ENCODE results near the gene SULT4A1.

Gene SULT4A1

DNA sequence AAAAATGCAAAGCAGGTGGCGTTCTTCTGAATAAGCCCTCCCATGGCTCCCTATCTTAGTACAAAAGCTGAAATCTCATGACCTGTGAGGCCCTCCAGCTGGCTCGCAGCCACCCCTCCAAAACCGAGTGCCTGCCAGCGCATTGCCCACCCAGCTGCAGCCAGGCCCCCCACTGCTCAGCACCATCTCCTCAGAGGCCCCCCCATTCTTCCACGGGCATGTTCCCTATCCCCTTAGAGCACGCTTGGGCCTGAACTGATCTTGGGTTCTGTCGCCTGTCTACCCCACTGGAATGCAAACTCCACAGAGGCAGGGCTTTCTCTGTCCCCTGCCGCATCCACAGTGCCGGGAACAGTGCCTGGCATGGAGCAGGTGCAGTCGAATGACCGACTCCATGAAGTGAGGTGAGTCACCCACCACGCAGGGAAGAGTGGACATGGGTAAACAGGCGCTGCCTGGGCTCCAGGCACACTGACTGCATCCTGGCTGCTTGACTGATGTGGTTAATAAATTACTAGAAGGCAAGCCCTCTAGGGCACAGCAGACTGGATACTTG is 38.9 kb downstream of the SULT4A1 start:
- H3K27ac ChIP-seq, result no peak overlapping the region

DNA sequence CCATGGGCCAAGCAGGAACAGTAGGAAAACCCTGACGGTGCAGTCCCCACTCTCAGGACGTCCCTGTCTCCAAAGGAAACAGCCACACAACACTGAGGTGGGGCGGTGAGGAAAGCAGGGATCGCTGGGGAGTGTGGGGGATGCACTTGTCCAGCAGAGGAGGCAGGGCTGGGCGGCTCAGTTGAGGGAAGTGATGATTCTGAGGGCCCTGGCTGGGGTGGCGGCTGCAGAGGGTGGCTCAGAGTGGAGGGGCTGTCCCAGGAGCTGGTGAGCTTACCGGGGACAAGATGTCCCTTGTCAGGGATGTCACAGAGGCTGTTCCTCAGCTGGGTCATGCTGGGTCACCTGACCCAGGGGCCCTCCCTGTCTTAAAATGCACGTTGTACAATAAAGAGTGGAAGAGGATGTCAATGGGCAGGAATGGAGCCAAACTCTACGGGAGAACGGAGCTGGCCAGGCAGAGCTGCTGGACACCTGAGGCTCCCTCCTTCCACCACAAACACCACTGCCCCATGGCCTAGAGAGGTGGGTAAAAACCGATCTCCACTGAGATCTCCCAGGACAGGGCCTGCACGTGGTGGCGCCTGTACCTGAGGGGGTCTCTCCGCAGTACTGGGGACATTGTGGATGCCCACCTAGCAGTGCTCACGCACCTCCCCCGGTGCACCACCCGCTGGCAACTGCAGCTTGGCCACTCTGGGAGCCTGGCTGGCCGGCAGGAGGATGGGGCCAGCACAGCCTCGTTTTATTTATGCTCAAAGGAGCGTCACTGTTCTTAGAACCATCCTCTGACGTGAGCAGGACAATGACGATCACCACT is 40.5 kb downstream of the SULT4A1 start:
- TF ChIP-seq, protein P1, sequence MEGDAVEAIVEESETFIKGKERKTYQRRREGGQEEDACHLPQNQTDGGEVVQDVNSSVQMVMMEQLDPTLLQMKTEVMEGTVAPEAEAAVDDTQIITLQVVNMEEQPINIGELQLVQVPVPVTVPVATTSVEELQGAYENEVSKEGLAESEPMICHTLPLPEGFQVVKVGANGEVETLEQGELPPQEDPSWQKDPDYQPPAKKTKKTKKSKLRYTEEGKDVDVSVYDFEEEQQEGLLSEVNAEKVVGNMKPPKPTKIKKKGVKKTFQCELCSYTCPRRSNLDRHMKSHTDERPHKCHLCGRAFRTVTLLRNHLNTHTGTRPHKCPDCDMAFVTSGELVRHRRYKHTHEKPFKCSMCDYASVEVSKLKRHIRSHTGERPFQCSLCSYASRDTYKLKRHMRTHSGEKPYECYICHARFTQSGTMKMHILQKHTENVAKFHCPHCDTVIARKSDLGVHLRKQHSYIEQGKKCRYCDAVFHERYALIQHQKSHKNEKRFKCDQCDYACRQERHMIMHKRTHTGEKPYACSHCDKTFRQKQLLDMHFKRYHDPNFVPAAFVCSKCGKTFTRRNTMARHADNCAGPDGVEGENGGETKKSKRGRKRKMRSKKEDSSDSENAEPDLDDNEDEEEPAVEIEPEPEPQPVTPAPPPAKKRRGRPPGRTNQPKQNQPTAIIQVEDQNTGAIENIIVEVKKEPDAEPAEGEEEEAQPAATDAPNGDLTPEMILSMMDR (conservative IDR thresholded peaks at IDR 0.05; ENCODE audit: low read depth), result no peak
- ChIA-PET POLR2A (ENCODE audit: low non-redundant PET) (no interaction called here), CTCF (no interaction called here)
- DNase-seq (ENCODE audit: low spot score), result no peak
- H3K27ac ChIP-seq, result no peak overlapping the region

More for the DNA sequence above, 38.9 kb downstream of the SULT4A1 start:
- POLR2A ChIA-PET (ENCODE audit: low non-redundant PET), result no interaction called here
- CTCF ChIA-PET, result no interaction called here
- DNase-seq (ENCODE audit: low spot score), result no peak
- TF ChIP-seq, protein P1 (conservative IDR thresholded peaks at IDR 0.05; ENCODE audit: low read depth), result no peak

GRCh38 chr22:43820651-43821305 is 41.5 kb downstream of the SULT4A1 start:
- ChIA-PET POLR2A (ENCODE audit: low non-redundant PET) (no interaction called here), CTCF (no interaction called here)

DNA sequence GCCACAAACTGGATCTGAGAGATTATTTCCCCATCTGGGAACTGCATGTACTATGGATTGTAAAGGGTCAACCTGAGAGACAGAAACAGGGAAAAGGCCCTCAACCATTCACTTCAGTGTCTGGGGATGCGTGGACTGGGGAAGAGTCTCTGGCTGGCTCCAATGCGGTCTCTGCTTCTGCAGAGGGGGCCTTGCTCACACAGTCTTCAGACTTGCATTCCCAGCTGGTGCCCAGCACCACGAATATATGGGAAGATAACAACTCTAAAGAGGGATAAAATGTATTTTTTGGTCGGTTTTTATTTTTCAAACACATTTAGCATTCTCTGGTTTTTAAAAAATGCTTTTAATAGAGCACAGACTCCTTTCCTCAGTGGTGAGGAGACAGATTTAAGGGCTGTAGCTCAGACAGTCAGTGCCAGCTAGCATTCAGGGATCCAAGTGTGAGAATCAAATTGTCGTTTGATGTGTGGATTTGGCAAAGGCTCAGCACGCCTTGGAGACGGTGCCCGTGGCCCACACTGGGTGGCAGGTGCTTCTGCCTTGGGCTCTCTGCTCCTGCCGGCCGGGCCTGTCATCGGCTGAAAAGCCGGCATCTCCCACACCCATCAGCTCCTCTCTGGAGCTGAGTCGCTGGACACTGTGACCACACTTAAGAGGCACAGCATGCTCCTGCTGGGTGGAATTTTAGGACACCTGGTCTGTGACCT is 42.2 kb downstream of the SULT4A1 start:
- DNase-seq (ENCODE audit: low spot score), result no peak
- CTCF ChIA-PET, result interaction anchor here (0.7 kb wide), 1 partner anchor 14 kb away, joined by 3 read pairs; no protein-coding TSS in a partner anchor
- TF ChIP-seq, protein P1 (conservative IDR thresholded peaks at IDR 0.05; ENCODE audit: low read depth), result no peak
- no peak overlapping the region for H3K27ac ChIP-seq
- POLR2A ChIA-PET (ENCODE audit: low non-redundant PET), result no interaction called here

More at GRCh38 chr22:43820651-43821305, 41.5 kb downstream of the SULT4A1 start:
- DNase-seq (ENCODE audit: low spot score), result no peak
- H3K27ac ChIP-seq, result no peak overlapping the region
- TF ChIP-seq, protein P1 (conservative IDR thresholded peaks at IDR 0.05; ENCODE audit: low read depth), result no peak

DNA sequence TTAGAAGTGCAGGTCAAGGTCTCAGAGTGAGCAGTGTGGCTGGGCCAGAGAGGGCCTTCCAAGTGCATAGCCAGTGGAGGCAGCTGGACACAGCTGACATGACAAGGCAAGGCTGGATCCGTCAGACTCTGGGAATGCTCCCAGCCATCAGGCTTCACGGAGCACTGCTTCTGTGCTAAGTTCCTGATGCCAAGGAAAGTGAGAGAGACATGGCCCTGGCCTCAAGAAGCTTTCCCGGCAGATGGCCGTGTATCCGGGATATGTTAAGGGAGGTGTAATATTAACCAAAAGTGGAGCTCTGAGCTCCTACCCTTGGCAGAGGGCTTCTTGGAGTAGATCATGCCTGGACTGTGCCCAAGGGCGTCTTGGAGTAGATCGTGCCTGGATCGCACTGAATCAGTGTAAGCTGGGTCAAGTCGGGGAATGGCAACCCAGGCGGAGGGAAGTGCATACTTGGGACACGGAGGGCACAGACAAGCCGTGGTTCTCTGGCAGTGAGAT is 42.8 kb downstream of the SULT4A1 start:
- ChIA-PET CTCF (interaction anchor here (0.7 kb wide), 1 partner anchor 15 kb away, joined by 3 read pairs; no protein-coding TSS in a partner anchor), POLR2A (ENCODE audit: low non-redundant PET) (no interaction called here)
- DNase-seq (ENCODE audit: low spot score), result no peak
- H3K27ac ChIP-seq, result no peak overlapping the region
- TF ChIP-seq, protein P1 (conservative IDR thresholded peaks at IDR 0.05; ENCODE audit: low read depth), result no peak

DNA sequence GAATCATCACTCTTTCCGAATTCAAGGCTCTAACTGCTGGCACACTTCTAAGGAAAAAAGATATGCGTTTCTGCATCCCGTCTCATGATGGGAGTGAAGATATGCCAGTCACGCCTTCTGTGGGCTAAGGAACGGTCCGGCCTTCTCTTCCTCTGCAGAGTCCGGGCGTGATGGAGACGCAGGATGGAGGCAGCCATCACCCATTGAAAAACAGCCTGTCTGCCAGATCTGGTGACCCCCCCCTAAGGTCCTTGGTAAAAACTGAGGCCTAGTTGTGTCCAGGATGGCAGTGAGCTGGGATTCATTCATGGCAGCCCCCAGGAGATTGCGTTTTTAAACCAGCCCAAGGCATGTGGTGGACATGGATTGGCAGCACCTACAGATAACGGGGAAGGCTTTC is 43.3 kb downstream of the SULT4A1 start:
- DNase-seq (ENCODE audit: low spot score), result no peak
- CTCF ChIA-PET, result interaction anchor here (0.7 kb wide), 1 partner anchor 15 kb away, joined by 3 read pairs; no protein-coding TSS in a partner anchor
- TF ChIP-seq, protein P1 (conservative IDR thresholded peaks at IDR 0.05; ENCODE audit: low read depth), result no peak
- H3K27ac ChIP-seq, result no peak overlapping the region
- POLR2A ChIA-PET (ENCODE audit: low non-redundant PET), result no interaction called here
